Motor neuron (in vitro differentiated cells): ENCODE data around the gene ARHGEF38. TPM values are rescaled to one million over a fixed set of nuclear protein-coding genes. Genes with fewer than 3 reads are reported as not detected.
"Not testable (repeated sequence)": the region's sequence is repeated elsewhere in the genome, so short reads cannot be mapped to it uniquely, and the experiment has no call there.

Experiments
- ATAC-seq, 8 experiments: fragments of 200-7000 bp; cut with Tn5 transposase; replicated peaks in 6 of 8; 2 replicates each; pipeline ENCODE4 v1.8.0; 2021; ENCODE audit warnings: mild to moderate bottlenecking in 8 of 8, moderate library complexity in 8 of 8
- H3K27ac ChIP-seq, 2 donors: fragments of 250-450 bp; sonication (Bioruptor Pico); 2 replicates each; pipeline ENCODE4 v1.9.0; 2021; ENCODE audit warnings: antibody characterized with exemption in 2 of 2, mild to moderate bottlenecking in 2 of 2, moderate library complexity in 1 of 2
- H3K4me1 ChIP-seq, 2 donors: fragments of 250-450 bp; sonication (Bioruptor Pico); replicated peaks in 1 of 2; 2 replicates each; pipeline ENCODE4 v1.6.1; 2021; ENCODE audit warnings: antibody characterized with exemption in 2 of 2, mild to moderate bottlenecking in 2 of 2, moderate library complexity in 1 of 2
- H3K4me3 ChIP-seq, 5 donors: fragments of 250-450 bp; sonication (Bioruptor Pico); 2 replicates each; pipeline ENCODE4 v1.9.0; 2021; ENCODE audit warnings: antibody characterized with exemption in 5 of 5, mild to moderate bottlenecking in 5 of 5, moderate library complexity in 4 of 5
- WGBS, 10 experiments: fragments of 450-650 bp; shearing (Covaris generic); methylation state at CpG; one replicate each; pipeline ENCODE4 v1.0.0; 2022; 5-methylcytosine and 5-hydroxymethylcytosine counted together
- in situ Hi-C, 9 experiments: fragments of 400-800 bp; cut with MboI; loops; one replicate each; pipeline ENCODE4 v1.15.0; 2021; ENCODE audit warnings: low sequenced_read_pairs in 9 of 9, low pct_unique_long_range_greater_than_20kb in 2 of 9; ENCODE audit not compliant: unreplicated experiment in 9 of 9
- total RNA-seq, 8 experiments: library from RNA; unstranded; fragments of 300-600 nt; gene quantifications; 2 replicates each; pipeline versions ENCODE4 v1.2.3 to v1.2.4, GENCODE V29; 2022

ARHGEF38 gene
- total RNA-seq, 8 experiments from 2014 or later = 0.05 to 0.69 (median 0.21) TPM

DNA sequence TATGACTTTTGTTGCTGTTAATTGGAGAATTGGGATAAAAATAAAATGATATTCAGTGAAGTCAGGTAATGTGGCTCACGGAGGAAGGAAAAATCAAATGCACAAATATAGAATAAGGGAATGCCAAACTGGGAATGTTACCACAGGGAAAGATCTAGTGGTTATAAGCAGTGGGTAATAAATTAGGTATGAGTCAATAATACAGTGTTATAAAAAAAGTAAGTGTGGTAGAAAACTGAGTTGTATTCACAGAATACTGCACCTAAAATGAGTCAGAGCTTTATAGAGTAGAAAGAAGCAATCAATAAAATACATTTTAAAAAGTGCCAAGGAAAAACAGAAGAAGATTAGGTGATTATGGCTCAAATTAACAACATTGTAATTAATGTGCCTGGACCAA, 121.6 kb downstream of the ARHGEF38 start:
- Histone ChIP-seq H3K27ac (no peak overlapping the region), H3K4me1 (no peaks in the 10 kb centered on the region), H3K4me3 (no peak overlapping the region)
- in situ Hi-C loops = loop anchor here in 1 of 9 experiments (25.0 kb wide), 1 partner anchor 137 kb away; no protein-coding TSS in a partner anchor
- no peak for ATAC-seq
- WGBS, 10 experiments = 55 to 100% (median 88%) methylated on average over 1 of the region's 1 CpG

DNA sequence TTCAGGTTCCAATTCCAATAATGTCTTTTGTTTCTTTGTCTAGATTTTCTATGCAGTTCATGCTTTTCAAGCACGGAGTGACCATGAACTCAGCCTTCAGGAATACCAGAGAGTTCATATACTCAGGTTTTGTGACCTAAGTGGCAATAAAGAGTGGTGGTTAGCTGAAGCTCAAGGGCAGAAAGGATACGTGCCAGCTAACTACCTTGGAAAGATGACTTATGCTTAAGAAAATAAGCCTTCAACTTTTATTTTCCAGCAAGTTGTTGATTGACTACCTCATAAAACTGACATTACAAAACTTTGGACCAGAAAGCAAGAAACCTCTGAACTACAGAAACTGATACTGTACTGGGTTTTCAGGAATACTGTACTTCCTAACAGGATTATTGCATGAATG, 125.3 kb downstream of the ARHGEF38 start:
- H3K4me3 ChIP-seq = no peak overlapping the region
- WGBS, 10 experiments = 17 to 100% (median 78%) methylated on average over 1 to 2 of the region's 2 CpGs; no CpG with 5 or more reads in 3 of the 10 experiments
- no peak for ATAC-seq
- no peak overlapping the region for H3K27ac ChIP-seq
- no peaks in the 10 kb centered on the region for H3K4me1 ChIP-seq
- in situ Hi-C loops = no loop called here

DNA sequence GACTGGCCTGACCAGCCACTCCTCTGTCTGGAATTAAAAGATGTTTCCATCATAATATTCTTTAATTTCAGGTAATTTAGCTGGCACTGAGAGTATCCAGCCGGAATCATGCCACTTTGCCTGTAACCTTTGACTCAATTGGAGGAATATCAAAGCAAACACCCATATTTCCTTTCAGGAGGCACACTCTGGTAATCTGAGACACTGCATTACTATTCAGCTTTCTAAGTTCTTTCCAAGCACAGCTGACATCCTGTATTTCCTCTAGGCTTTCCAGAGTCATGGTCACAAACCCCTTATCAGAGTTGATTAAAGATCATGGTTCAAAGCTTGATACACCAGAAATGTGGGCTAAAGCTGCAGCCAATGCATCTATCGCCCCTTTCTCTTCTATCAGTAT, 126.8 kb downstream of the ARHGEF38 start:
- Histone ChIP-seq H3K4me3 (no peak overlapping the region), H3K4me1 (no peaks in the 10 kb centered on the region), H3K27ac (no peak overlapping the region)
- in situ Hi-C loops = no loop called here
- peak in 1 of 8 experiments; percentile 20 for ATAC-seq
- WGBS, 10 experiments = 80 to 100% (median 91%) methylated on average over 1 to 2 of the region's 2 CpGs; no CpG with 5 or more reads in 2 of the 10 experiments

DNA sequence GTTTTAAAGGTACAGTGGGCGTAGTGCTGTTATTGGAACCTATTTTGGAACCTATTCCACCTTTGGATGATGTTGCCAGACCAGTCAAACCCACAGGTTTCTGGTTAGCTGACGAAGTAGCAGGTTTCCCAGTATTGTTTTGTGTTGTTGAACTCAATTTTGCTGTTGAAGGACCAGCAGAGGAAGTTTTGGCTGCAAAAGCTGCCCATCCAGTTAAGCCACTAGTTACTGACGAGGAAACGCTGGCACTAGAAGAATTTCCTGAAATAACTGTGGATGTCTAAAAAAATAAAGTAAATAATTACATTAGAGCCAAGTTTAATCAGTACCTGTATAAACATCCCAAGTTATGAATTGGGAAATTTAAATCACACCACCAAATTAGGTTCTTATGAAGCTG, 130.6 kb downstream of the ARHGEF38 start:
- H3K4me3 ChIP-seq = no peak overlapping the region
- WGBS, 10 experiments = 67 to 100% (median 97%) methylated on average over 1 to 4 of the region's 4 CpGs
- H3K4me1 ChIP-seq = no peaks in the 10 kb centered on the region
- no peak overlapping the region for H3K27ac ChIP-seq
- ATAC-seq = no peak
- in situ Hi-C loops = no loop called here

DNA sequence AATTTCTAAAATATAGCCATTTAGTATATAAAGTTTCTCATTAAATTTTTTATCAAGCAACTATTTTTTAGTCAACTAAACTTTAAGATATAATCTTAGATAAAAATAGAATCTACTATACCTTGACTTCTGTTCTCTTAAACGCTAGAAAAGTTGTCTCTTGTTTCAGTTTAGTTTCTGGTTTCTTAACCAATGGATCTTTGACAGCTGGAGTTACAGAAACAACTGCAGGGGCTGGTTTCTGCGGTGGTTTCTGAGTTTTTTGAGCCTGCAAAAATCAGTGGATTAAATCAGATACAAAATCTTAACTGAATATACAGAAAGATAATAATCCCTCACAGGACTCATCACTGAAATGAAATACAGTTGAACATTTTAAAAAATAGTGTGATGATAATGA, 134.2 kb downstream of the ARHGEF38 start:
- in situ Hi-C loops = no loop called here
- WGBS, 10 experiments = 82 to 100% (median 94%) methylated on average over 1 to 2 of the region's 2 CpGs
- H3K4me1 ChIP-seq = no peaks in the 10 kb centered on the region
- no peak overlapping the region for H3K27ac ChIP-seq
- ATAC-seq = no peak
- H3K4me3 ChIP-seq = no peak overlapping the region

DNA sequence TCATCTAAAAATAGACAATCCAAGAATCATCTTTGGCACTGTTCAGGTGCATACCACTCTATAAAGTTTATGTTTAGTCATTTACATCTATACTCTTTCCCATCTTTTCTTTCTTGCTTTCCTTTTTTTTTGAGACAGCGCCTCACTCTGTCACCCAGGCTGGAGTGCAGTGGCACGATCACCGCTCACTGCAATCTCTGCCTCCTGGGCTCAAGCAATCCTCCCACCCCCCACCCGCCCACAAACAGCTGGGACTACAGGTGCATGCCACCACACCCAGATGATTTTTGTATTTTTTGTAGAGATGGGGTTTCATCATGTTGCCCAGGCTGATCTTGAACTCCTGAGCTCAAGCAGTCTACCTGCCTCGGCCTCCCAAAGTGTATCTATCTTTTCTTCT, 142.4 kb downstream of the ARHGEF38 start:
- H3K4me3 ChIP-seq, H3K27ac ChIP-seq, in situ Hi-C loops, H3K4me1 ChIP-seq, ATAC-seq: not testable (repeated sequence)
- WGBS, 10 experiments = 80 to 100% (median 98%) methylated on average over 1 to 5 of the region's 5 CpGs; no CpG with 5 or more reads in 2 of the 10 experiments

DNA sequence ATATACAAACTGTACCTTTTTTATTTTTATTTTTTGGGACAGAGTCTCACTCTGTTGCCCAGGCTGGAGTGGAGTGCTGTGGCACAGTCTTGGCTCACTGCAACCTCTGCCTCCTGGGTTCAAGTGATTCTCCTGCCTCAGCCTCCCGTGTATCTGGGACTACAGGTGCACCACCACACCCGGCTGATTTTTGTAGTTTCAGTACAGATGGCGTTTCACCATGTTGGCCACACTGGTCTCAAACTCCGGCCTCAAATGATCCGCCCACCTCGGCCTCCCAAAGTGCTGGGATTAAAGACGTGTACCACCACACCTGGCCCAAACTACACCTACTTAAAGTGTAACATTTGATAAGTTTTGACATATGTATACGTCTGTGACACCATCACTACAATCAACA, 143.4 kb downstream of the ARHGEF38 start:
- H3K4me1 ChIP-seq, H3K4me3 ChIP-seq, in situ Hi-C loops, ATAC-seq, H3K27ac ChIP-seq: not testable (repeated sequence)
- 76 to 100% (median 85%) methylated on average over 1 to 7 of the region's 8 CpGs; no CpG with 5 or more reads in 2 of the 10 experiments for WGBS, 10 experiments

DNA sequence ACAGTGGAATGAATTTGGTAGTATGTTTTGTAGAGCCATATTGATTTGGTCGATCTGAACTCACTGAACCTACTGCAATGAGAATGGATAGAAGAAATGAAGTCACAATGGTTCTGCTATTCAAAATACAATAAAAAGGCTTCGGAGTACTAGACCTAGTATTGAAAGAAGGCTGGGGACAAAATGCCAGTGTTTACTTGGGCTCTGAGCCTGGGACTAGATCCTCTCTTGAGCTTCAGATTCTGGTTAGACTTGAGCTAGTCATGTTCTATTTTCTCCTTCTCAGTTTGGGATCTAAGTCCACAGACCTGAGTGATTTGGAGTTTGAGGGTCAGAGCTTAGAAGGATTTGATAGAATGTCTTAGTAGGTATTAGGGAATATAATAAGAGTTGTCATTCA, 146.2 kb downstream of the ARHGEF38 start:
- no peak overlapping the region for H3K4me3 ChIP-seq
- H3K4me1 ChIP-seq = no peaks in the 10 kb centered on the region
- 67 to 100% (median 92%) methylated on average over 1 to 2 of the region's 2 CpGs; no CpG with 5 or more reads in 1 of the 10 experiments for WGBS, 10 experiments
- in situ Hi-C loops = no loop called here
- no peak overlapping the region for H3K27ac ChIP-seq
- ATAC-seq = no peak

DNA sequence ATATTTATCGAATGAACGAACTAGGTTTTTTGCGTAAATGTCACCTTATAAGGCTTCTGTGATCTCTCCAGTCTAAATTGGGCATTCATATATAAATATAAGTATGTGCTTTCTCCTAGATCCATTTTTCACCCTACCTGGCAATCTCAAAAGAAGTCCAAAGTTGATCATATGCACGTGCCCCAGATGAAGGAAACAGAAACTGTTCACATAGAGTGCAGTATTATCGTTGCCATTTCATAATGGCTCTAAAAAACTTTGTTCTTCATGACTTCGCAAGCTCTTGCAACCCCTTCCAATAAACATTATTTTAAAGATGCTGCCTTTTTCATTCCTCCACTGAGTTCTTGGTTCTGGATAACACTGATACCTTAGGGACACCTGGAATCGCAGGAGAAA, 155.4 kb downstream of the ARHGEF38 start:
- WGBS, 10 experiments = 0 to 58% (median 24%) methylated on average over 1 to 7 of the region's 7 CpGs; no CpG with 5 or more reads in 1 of the 10 experiments
- Histone ChIP-seq H3K27ac (peak overlapping the region; percentile 81 to 88), H3K4me1 (peaks cover 5 to 20% of the 10 kb centered on the region in 2 donors), H3K4me3 (peak overlapping the region; percentile 70 to 88 (median 76))
- ATAC-seq = no peak
- in situ Hi-C loops = loop anchor here in 2 of 9 experiments (25.0 kb wide), 2 partner anchors 195 to 480 kb away; no protein-coding TSS in a partner anchor

DNA sequence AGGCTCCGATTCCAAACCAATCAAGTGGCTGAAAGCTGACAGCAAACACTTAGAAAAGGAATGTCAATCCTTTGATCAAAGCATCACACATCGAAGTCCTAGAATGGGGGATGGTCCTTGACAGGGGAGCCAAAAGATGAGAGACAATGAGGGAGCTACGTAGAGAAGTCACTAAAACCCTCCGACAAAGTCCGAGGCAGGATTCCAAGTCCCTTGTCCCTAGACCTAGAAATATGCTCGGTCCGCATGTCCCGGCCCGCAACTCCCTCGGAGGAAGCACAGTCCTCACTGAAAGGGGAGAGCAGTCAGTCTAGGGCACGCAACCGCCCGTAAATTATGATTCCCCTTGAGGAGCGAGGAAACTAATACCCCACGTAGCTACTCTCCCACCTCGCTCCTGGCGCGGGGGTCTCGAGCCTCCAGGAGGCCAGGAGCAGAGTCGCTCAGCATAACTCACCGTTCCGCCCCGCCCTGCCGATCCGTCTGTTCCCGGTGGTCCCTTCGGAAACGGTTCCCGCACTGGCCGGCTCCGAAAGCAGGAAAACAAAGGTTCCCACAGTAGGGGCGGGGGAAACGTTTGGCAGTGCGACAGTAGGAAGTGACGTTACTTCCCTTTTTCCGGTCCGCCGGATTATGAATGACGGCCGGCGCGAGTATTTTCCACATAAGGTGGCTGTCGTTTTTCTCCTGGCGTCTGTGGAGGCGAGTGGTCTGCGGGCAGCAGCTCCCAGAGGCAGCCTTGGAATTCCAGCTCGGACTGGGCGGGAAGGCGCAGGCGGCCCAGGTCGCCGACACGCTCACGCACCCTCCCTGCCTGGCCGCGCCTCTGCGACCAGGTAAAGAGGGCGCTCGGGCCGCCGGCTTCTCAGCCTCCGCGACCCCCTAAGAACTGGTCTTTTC, 156.0 kb downstream of the ARHGEF38 start, which contains the start of the genes GSTCD and INTS12:
Gene GSTCD (plus strand): TSS at position 604 of the 900 bp plus-strand sequence. CDS start 8,830 bp downstream, outside the sequence.
Gene INTS12 (minus strand): TSS at position 509 of the 900 bp plus-strand sequence. CDS start 8,684 bp downstream, outside the sequence.
- H3K27ac ChIP-seq = peak within 1 kb of the TSS; percentile 84 to 88
- peak; percentile 91 to 97 (median 95) for ATAC-seq
- 0 to 6% (median 0%) methylated on average over 1 to 14 of the region's 63 CpGs for WGBS, 10 experiments
- peaks cover 5 to 20% of the 10 kb centered on the region in 2 donors for H3K4me1 ChIP-seq
- H3K4me3 ChIP-seq = peak within 1 kb of the TSS; percentile 70 to 88 (median 76)
- in situ Hi-C loops = loop anchor here in 2 of 9 experiments (25.0 kb wide), 2 partner anchors 196 to 479 kb away; no protein-coding TSS in a partner anchor

DNA sequence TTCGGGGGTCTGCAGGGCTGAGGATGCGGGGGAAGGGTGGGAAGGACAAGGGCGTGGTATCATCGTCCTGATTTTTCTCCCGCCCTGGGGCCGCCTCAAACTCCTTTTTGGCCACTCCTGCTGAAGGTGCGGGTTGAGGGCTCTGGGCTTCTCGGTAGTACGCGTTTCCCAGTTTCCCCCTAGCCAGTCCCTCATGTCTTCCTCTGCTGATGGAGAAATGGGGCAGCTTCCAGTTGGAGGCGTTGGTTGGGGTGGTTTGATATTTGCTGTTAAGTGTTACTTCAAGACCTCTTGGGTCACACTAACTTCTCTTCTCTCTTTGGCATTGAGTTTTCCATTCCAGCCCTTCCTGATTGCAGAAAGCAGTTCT, 156.6 kb downstream of the ARHGEF38 start:
- peak; percentile 28 to 60 (median 38) for ATAC-seq
- peak overlapping the region; percentile 84 to 88 for H3K27ac ChIP-seq
- H3K4me3 ChIP-seq = peak overlapping the region; percentile 70 to 88 (median 76)
- 0% methylated on average over 1 to 5 of the region's 11 CpGs; no CpG with 5 or more reads in 6 of the 10 experiments for WGBS, 10 experiments
- peaks cover 5 to 20% of the 10 kb centered on the region in 2 donors for H3K4me1 ChIP-seq
- in situ Hi-C loops = loop anchor here in 2 of 9 experiments (25.0 kb wide), 2 partner anchors 197 to 478 kb away; no protein-coding TSS in a partner anchor

DNA sequence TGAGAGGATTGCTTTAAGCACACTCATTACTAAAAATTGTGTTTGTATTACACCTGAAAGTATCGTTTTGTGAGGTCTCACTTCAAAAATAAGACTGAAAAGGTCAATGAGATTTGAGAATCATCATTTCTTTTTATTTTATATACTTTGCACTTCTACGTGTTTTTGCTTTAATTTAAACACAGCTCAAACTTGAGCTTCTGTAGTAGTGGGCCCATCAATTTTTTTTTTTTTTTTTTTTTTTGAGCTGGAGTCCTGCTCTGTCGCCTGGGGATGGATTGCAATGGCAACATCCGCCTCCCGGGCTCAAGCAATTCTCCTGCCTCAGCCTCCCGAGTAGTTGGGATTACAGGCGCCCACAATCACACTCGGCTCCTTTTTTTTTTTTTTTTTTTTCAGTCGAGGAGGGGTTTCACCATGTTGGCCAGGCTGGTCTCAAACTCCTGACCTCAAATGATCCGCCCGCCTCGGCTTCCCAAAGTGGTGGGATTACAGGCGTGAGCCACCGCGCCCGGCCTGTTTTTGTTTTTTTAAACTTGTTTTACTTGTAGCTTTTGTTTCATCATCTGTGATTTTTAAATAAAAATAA, 157.7 kb downstream of the ARHGEF38 start:
- in situ Hi-C loops = loop anchor here in 2 of 9 experiments (25.0 kb wide), 2 partner anchors 198 to 477 kb away; no protein-coding TSS in a partner anchor
- H3K4me1 ChIP-seq = peaks cover 5 to 20% of the 10 kb centered on the region in 2 donors
- WGBS, 10 experiments = 41 to 88% (median 65%) methylated on average over 1 to 14 of the region's 16 CpGs
- no peak overlapping the region for H3K4me3 ChIP-seq
- no peak overlapping the region for H3K27ac ChIP-seq
- ATAC-seq = no peak

DNA sequence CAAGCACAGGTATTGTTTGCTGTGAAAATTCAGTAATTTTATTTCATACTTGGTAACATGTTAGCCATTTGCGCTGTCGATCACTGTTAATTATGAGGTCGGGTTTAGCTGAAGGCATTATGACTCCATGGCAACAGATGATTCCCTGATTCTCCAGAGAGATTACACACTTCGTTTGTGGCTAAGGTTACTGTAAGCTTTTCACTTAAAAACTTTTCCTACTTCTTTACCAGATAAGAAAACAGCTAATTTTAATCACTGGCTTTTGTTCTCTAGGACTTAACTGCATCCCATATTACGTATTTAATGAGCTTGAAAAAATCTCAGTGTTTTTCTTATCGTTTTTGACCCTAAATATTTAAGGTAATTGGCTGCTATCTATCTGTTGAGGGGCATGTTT, 158.3 kb downstream of the ARHGEF38 start:
- in situ Hi-C loops = loop anchor here in 2 of 9 experiments (25.0 kb wide), 2 partner anchors 198 to 477 kb away; no protein-coding TSS in a partner anchor
- no peak for ATAC-seq
- WGBS, 10 experiments = 65 to 86% (median 74%) methylated on average over 1 to 6 of the region's 6 CpGs

More for the DNA sequence above, 158.3 kb downstream of the ARHGEF38 start:
- peaks cover 5 to 20% of the 10 kb centered on the region in 2 donors for H3K4me1 ChIP-seq
- no peak overlapping the region for H3K4me3 ChIP-seq
- H3K27ac ChIP-seq = no peak overlapping the region
